GM18858 (cell line): ENCODE results near the gene HAUS7.

ENCODE experiments used
- ATAC-seq: cut with Tn5 transposase; IDR thresholded peaks from one replicate; pipeline ENCODE4 v1.9.1; 2021; ENCODE audit not compliant: unreplicated experiment

The HAUS7 gene

DNA sequence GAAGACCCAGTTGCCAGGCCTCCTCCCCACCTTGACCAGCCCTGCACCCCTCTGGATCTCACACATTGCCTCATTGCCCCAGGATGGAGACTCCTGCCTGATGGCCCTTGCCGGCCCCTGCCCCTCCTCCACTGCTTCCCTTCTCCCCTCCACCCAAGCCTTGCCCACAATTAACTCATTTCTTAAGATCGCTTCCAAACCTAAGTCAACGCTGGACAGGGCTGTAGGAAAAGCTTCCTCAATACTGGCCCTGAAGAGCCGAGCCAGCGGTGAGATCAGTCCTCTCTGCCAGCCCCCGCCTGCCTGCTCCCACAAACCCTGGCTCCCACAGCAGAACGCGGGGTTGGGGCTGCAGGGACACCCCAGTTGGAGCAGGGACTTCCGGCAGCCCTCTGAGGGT is 7.5 kb upstream of the HAUS7 start:
- no peak for ATAC-seq

- no peak for ATAC-seq
Measured at GRCh38 chrX:153477364-153477857, 7.0 kb upstream of the HAUS7 start.

DNA sequence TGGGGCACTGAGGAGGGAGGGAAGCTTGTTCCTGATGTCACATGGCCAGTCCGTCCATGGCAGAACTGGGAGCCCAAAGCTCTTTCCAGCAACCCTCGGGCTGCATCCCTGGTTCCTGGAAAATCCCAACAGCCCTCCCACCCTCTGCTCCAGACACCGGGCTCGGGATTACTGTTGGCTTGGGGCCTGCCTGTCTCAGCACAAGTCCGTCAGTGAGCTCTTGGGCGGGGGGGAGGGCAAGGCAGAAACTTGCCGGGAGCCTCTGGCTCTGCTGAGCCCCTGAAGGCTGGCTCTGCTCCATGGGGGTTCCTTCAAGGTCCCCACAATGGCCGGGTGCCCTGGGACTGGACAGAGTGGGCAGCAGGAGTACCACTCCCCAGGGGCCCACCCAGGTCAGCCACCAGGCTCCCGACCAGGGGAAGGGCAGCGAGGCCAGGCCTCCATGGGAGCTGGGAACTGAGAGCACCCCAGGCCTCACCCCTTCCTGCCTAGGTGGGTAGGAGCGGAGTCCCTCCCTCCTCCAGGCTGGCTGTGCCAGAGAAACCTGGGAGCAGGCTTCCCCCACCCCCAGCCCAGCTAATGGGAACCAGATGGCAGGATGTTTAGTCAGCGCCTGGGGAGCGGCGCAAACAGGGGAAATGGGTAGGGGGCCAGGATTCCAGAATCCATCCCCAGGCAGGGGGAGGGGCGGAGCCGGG is 6.4 kb upstream of the HAUS7 start:
- no peak for ATAC-seq

GRCh38 chrX:153475751-153476281 is 5.4 kb upstream of the HAUS7 start:
- ATAC-seq = no peak

- no peak for ATAC-seq
Measured at GRCh38 chrX:153475271-153475670, 4.9 kb upstream of the HAUS7 start.

- ATAC-seq = no peak
Measured at GRCh38 chrX:153474718-153475117, 4.3 kb upstream of the HAUS7 start.

- ATAC-seq = no peak
Measured at GRCh38 chrX:153474266-153474665, 3.9 kb upstream of the HAUS7 start.

DNA sequence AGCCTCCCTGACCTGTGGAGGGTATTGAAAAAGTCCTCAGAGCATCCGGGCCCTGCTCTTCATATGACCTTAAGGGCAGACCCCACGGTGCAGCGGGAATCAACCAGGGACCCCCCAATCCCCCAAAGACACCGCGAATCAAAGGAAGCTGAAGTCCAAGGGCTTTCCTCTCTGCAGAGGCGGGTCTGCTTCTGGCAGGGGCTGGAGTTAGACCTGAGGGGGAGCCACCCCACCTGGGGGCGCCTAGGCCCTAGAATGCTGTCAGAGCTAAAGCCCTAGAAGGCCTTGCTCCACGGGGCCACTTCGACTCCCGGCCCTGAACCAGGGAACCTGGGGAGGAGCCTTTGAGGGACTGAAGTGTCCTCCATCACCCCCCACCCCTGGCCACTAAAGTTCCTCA is 2.8 kb upstream of the HAUS7 start:
- no peak for ATAC-seq

DNA sequence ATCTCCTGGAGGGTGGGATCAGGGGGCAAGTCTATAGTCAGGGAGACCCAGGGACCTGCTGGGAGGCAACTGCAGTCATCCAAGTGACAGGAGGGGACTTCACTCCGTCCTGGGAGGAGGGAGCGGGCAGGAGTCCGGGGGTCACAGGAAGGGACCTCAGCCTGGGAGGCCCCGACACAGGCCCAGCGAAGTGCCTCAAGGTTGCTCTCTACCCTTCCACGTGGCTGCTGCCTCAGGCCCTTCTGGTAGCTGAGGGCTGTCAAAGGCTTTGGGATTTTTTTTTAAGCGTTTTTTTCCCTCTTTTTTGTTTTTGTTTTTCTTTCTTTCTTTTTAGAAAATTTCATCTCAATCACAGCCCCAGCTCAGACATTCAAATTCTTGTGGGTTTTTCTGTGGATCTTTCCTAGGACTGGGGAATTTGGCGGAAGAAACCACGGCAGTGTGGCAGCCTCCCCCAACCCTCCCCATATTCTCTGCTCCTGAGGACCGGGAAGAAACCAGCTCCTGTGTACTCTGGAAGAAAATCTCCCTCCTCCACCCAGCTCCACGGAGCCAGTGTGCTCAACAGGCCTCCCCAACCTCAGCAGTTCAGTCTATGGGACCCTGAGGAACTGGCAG is 1.4 kb upstream of the HAUS7 start:
- ATAC-seq = no peak

- ATAC-seq = peak; percentile 29
Measured at GRCh38 chrX:153469811-153470410, 465 bp downstream of the HAUS7 start.

GRCh38 chrX:153468008-153468580 is 2.3 kb downstream of the HAUS7 start:
- ATAC-seq = no peak

- no peak for ATAC-seq
Measured at GRCh38 chrX:153465691-153466380, 4.5 kb downstream of the HAUS7 start.

- no peak for ATAC-seq
Measured at GRCh38 chrX:153464116-153464515, 6.3 kb downstream of the HAUS7 start.

DNA sequence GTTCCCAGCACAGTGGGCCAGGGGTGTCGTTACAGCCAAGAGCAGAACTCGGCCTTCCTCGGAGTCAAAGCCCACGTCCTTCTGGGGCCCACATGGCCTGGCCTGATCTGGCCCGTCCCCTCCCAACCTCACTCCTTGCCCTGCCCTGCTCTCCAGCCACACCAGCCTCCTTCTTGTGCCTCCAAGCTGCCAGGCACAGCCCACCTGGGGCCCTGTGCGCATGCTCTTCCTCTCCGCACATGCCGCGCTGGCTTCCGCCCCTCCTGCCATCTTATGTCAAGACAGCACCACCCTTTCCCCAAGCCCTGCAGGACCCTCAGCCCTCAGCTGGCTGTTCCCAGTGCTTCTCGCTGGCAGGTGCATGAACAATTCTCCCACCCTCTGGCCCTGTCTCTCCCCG is 6.8 kb downstream of the HAUS7 start:
- no peak for ATAC-seq

DNA sequence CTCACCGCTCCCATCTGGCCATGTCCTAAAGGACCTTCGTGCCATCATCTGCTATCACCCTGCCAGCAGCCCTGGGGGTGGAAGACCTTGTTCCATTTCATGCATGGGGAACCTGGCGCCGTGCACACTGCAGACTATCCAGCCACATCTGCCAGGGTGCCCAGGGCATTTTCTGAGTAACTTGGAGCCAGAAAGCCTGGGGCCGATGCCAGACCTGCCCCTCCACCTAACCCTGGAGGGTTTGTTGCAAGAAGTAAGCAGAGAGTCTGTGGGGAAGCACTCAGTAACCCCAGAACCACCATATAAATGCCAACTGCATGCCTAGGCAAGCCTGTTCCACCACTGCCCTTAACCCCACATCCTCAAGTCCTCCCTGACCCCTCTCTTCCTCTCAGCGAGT is 7.3 kb downstream of the HAUS7 start:
- no peak for ATAC-seq

DNA sequence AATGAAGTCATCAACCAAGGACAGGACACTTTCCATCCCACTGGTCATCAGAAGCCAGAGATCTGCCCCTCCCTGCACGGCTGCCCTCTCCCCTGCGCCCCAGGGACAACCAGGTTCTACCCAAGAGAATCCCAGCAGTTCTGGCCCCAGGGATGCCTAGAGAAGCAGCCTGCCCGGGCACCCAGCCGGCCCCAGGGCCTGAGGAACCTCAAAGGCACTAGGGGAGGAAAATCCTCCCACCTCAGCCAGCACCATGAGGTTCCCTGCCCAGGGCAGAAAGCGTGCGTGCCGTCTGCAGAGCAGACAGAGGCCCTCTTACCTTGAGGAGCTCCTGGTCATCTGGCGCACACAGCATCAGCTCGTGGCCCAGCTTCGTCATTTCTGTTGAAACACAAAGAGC is 8.1 kb downstream of the HAUS7 start:
- no peak for ATAC-seq

DNA sequence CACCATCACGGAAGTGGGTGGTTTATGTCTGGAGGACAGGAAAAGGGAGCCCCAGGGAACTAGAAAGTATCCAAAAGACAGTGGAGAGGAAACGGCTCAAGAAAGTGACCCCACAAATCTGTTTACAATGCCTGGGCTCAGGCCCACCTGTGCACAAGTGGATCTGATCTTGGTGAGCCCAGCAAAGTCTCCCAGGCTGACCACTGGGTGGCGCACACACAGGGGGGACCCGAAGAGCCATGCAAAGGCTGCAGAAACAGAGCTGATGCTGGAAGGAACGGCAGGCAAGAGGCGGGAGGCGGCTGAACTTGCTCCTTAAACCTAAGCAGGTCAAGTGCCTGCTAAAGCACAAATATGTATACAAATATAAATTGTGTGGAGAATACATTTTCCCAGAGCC is 9.6 kb downstream of the HAUS7 start:
- ATAC-seq = no peak

DNA sequence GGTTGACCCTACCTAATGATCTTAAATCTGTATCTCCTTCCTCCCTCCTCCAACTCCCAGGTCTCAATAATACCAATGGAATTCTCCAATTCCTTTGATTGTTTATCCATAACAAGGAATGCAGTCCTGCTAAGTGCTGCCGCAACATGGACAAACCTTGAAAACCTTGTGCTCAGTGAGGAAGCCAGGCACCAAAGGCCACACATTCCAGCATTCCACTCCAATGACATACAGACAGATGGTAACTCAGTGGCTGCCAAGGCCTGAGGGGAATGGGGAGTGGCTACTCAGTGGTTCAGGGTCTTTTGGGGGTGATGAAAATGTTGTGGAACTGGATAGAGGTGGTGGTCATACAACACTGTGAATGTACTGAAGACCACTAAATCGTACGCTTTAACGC is 10.4 kb downstream of the HAUS7 start:
- ATAC-seq = no peak

GRCh38 chrX:153458476-153458875 is 11.9 kb downstream of the HAUS7 start:
- ATAC-seq = no peak

DNA sequence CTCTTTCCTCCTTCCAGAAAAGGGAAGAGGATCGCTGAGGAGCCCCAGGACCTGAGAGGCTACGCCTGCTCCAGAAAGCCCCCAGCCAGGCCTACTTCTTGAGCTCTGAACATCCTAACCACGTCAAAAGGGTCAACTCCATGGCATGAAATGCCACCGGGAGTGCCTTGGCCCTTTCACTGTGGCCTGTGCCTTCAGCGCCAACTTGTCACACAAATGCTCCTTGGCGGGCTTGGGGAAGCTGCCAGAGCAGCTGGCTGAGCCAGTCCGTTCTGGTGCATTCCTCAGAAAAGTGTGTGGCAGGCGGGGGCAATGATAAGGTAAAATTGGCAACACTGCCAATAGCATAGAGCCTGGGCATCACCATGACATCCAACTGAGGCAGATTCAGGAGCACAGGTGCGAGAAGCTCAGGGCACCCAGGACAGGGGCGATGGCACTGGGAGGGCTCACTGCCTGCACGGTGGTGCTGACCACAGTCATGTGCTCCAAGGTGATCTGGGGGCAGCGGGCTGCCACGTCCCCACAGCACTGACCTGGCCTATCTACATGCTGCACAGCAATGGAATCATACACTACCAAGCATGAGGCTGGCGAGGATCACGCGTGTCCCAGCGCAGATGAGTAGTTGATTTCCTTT is 12.4 kb downstream of the HAUS7 start:
- ATAC-seq = no peak
